ENCODE results near the gene CRISP1.

- TF ChIP-seq, protein P1, sequence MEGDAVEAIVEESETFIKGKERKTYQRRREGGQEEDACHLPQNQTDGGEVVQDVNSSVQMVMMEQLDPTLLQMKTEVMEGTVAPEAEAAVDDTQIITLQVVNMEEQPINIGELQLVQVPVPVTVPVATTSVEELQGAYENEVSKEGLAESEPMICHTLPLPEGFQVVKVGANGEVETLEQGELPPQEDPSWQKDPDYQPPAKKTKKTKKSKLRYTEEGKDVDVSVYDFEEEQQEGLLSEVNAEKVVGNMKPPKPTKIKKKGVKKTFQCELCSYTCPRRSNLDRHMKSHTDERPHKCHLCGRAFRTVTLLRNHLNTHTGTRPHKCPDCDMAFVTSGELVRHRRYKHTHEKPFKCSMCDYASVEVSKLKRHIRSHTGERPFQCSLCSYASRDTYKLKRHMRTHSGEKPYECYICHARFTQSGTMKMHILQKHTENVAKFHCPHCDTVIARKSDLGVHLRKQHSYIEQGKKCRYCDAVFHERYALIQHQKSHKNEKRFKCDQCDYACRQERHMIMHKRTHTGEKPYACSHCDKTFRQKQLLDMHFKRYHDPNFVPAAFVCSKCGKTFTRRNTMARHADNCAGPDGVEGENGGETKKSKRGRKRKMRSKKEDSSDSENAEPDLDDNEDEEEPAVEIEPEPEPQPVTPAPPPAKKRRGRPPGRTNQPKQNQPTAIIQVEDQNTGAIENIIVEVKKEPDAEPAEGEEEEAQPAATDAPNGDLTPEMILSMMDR (IDR thresholded peaks at IDR 0.05), result no peak
- TF ChIP-seq POLR2A (IDR thresholded peaks at IDR 0.05), result no peak
These were observed 82.1 kb downstream of the CRISP1 start for GRCh38 chr6:49784272-49784671.

Measured in adrenal gland (tissue), 5 donors.